Measurements from ENCODE around the gene ABHD16B. TPM values are rescaled to one million over a fixed set of nuclear protein-coding genes. Genes with fewer than 3 reads are reported as not detected.

ABHD16B gene
- total and polyA plus RNA-seq, 2 of the 13 experiments (the other 11 are each of a cell fraction or from before 2014, with no cell fraction given), result not detected

DNA sequence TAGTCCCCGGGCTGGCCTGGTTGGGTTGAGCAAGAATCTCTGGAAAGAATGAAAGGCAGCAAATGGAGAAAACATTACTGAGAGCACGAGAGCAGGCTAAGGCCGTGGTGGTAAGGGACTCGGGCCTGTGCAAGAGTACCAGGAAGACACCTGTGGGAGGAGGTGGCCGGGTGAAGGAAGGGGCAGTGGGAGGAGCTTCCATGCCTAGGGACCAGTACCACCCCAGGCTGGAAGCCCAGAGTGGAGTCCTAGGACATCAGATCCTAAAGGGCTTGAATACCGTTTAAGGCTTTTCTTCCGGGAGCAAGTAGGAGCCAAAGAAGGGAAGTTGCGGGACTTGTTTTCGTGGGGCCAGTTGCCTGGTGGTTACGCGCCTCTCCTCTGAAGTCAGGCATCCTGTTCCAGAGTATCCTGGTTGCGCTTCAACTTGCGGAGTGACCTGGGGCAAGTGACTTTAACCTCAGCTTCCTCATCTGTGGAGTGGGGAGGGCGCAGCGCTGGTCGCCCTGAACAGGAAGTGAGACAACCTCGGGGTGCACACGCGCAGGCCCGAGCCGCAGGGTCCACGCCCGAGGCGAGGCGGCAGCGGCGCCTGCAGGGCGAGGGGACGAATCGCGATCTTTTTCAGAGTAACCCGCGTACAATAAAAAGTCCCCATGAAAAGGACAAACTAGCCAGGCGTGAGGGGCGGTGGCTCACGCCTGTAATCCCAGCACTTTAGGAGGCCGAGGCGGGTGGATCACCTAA lies 2.7 kb downstream of the ABHD16B start (continued):
- TF ChIP-seq ZNF781 (CRISPR knock-in tag; IDR thresholded peaks at IDR 0.05; ENCODE audit: borderline replicate concordance, not compliant biosample characterization) (no peak), ZNF879 (CRISPR knock-in tag; IDR thresholded peaks at IDR 0.05) (0 out of 2 replicates have a peak, but pooled peaks have one; percentile 71), SP4 (CRISPR knock-in tag; IDR thresholded peaks at IDR 0.05) (peak; percentile 75; the same call in 1 of the 2 replicates), THRA (CRISPR knock-in tag; IDR thresholded peaks at IDR 0.05; ENCODE audit: borderline replicate concordance) (peak; percentile 85), ZBTB20 (CRISPR knock-in tag; IDR thresholded peaks at IDR 0.05; ENCODE audit: borderline replicate concordance, low read depth) (peak; percentile 74), ZNF761 (CRISPR knock-in tag; conservative IDR thresholded peaks at IDR 0.05) (peak; percentile 80; the same call in 1 of the 2 replicates), KDM3A (CRISPR knock-in tag; IDR thresholded peaks at IDR 0.05; ENCODE audit: low read depth) (peak; percentile 97), CSRNP1 (CRISPR knock-in tag; IDR thresholded peaks at IDR 0.05) (no peak; the same call in 1 of the 2 replicates), ZHX2 (IDR thresholded peaks at IDR 0.05; ENCODE audit: low read depth) (peak; percentile 61; the same call in 1 of the 2 replicates), ZHX2 (CRISPR knock-in tag; IDR thresholded peaks at IDR 0.05; ENCODE audit: borderline replicate concordance) (no peak), ZFP82 (CRISPR knock-in tag; IDR thresholded peaks at IDR 0.05; ENCODE audit: borderline replicate concordance) (no peak), TP53 (CRISPR knock-in tag; conservative IDR thresholded peaks at IDR 0.05) (no peak), ZNF234 (CRISPR knock-in tag; conservative IDR thresholded peaks at IDR 0.05) (no peak; the same call in 1 of the 2 replicates), ZNF274 (CRISPR knock-in tag; IDR thresholded peaks at IDR 0.05) (no peak; the same call in none of the 2 replicates), ETV5 (CRISPR knock-in tag; IDR thresholded peaks at IDR 0.05; ENCODE audit: borderline replicate concordance) (peak; percentile 93), FLYWCH1 (CRISPR knock-in tag; IDR thresholded peaks at IDR 0.05) (no peak), BRD4 (CRISPR knock-in tag; IDR thresholded peaks at IDR 0.05) (no peak; the same call in 1 of the 2 replicates)

Measured in HepG2 (cell line).